Stimulated activated CD4-positive, alpha-beta T cell treated with anti-CD3 and anti-CD28 coated beads, Interleukin-2, amount 100 ng/mL, for 24 hours (primary cell): ENCODE data around the gene GALNT11.

Experiments used
- DNase-seq, 2 donors: peaks; one replicate each; pipeline ENCODE4 v3.0.0-alpha.2; 2020

Gene GALNT11

GRCh38 chr7:152120776-152121175 lies 95.3 kb downstream of the GALNT11 start:
- no peak for DNase-seq

DNA sequence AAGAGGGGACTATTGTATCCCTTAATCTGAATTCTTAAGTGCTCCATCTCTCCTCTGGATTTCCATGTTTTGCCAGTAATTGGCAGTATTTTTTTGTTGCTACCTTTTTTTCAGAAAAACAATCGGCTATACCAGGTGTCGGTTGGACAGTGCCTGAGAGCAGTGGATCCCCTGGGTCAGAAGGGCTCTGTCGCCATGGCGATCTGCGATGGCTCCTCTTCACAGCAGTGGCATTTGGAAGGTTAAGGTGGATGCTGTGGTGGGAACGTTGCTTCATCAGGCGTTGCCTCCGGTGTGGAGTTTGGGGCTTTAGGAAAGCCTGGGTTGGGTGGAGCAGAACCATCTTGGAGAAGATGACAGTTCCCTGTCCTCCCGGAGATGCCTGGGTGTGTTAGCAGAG lies 96.0 kb downstream of the GALNT11 start:
- no peak for DNase-seq

GRCh38 chr7:152122540-152122939 lies 97.1 kb downstream of the GALNT11 start:
- DNase-seq, result no peak

DNA sequence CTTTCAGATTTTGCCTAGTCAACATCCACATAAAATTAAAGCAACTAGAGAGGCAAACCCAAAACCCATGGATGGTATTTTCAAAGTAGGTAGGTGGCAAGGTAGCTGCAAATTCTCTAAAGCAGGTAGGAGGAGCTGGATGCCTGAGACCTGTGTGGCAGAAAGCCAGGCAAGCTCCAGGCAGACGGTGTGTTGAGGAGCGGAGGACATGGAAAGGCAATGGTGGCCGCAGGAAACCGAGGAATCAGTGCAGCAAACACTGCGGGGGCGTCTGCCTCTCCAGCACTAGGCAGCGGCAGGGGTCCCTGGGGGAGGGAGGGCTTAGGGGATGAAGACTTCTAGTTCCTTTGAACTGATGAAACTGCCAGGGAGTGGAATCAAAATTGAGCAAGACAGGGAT lies 101.3 kb downstream of the GALNT11 start:
- DNase-seq, result no peak

DNA sequence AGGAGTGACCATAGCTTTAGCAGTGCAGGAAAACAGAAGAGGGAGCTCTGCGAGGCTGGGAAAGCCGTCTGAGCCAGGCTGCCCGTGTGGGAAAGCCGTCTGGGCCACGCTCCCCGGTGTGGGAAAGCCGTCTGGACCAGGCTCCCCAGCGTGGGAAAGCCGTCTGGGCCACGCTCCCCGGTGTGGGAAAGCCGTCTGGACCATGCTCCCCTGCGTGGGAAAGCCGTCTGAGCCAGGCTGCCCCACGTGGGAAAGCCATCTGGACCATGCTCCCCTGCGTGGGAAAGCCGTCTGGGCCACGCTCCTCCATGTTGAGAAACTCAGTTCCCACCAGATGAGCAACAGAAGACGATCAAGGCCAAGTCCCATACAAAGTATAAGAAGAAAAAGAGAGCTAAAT lies 101.8 kb downstream of the GALNT11 start:
- no peak for DNase-seq

- no peak for DNase-seq
Measured at GRCh38 chr7:152128252-152128651, 102.8 kb downstream of the GALNT11 start.

DNA sequence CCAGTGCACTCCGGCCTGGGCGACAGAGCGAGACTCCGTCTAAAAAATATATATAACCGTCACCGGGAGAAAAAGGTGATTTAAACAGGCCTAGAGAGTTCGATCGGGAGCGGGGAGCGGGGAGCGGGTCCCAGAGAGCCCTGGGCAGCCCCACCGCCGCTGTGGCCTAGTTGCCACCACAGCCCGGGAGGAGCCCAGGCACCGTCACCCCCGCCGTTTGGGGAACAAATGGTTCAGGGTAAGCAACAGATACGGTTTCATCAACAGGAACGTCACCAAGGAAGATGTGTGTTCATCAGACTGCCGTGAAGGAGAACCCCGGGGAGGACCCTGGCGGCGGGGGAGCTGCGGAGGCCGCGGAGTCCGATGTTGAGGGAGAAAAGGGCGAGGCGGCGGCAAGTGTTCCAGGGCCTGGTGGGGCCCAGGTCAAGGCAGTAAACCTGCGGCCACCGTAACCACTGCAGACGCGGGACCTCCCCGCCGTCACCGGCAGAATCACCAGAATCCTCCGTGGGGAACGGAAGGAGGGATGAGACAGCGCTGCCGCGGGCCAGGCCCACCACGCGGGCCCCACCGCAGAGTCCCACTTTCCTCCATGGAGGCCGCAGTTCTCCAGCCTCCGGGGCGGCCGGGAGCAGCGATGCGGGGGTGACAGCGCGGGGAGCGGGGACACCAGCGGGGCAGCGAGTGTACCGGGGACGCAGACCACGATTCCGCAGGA lies 103.4 kb downstream of the GALNT11 start:
- DNase-seq, result no peak

GRCh38 chr7:152129682-152130081 lies 104.2 kb downstream of the GALNT11 start:
- DNase-seq, result no peak

- no peak for DNase-seq
Measured at GRCh38 chr7:152130658-152131590, 105.5 kb downstream of the GALNT11 start.

DNA sequence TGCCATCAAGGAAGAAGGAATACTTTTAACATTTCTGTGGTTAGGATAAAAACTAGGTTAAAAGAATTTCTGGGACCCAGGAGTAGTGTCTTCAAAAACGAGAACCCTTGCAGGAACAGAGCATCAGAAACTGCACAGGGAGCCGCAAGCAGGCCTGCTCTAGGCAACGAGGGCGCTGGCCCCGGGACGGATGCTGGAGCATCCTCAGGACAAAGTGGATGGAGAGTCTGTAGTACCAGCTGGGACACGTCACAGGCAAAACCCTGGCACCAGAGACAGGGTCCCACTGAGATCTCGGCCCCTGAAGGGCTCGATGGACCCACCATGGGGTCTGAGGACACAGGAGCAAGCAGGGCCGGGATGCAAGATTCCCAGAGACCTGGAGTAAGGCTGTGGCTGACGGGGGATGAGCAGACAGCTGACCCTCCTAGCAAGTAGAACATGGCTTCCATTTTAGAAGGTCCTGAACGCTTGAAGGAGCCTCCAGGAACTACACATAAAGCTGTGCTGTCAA lies 106.6 kb downstream of the GALNT11 start:
- no peak for DNase-seq

GRCh38 chr7:152132812-152133211 lies 107.3 kb downstream of the GALNT11 start:
- DNase-seq, result no peak

GRCh38 chr7:152133804-152134203 lies 108.3 kb downstream of the GALNT11 start:
- DNase-seq, result no peak

GRCh38 chr7:152136686-152137085 lies 111.2 kb downstream of the GALNT11 start:
- no peak for DNase-seq

DNA sequence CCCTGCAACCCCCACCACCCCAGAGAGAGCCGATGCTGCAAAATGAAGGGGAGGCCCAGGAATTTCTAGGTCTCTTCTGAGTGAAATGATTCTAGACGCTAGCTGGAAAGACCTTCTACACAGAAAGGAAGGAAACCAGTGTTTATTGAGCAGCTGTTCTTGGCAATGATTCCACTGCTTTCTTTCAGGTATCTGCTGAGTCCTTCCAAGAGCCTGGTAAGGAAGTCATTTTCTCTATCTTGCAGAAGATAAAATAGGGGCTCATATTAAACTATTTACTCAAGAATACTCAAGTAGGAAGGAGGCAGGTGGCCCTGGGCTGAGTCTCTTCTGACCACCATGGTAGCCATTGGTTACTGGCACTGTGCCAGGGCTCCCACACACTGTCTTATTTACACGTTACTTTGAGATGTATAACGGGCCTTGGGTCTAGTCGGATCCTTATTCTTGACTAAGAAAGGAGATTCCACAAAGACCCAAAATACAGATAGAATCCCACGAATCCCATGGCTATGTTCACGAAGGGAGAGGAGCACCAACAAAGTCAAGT lies 112.1 kb downstream of the GALNT11 start:
- DNase-seq, result no peak

DNA sequence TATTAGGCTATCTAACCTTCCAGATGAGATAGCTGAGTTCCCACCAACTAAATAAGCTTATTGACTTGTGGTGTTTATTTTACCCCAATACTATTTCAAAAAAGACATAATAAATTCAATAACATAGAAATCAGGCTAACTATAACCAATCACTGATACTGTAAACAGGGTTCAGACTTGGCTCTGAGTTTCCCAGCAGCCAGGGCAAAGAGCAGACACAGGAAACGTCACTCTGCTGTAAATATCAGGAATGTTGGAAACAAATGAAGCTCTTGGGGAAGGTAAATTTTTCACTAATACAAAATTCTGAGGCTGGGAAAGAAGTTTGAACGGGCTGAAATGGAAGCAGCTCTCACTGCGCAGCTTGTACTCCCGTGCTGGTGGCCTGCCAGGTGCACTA lies 114.6 kb downstream of the GALNT11 start:
- no peak for DNase-seq

- no peak for DNase-seq
Measured at GRCh38 chr7:152140560-152140959, 115.1 kb downstream of the GALNT11 start.

DNA sequence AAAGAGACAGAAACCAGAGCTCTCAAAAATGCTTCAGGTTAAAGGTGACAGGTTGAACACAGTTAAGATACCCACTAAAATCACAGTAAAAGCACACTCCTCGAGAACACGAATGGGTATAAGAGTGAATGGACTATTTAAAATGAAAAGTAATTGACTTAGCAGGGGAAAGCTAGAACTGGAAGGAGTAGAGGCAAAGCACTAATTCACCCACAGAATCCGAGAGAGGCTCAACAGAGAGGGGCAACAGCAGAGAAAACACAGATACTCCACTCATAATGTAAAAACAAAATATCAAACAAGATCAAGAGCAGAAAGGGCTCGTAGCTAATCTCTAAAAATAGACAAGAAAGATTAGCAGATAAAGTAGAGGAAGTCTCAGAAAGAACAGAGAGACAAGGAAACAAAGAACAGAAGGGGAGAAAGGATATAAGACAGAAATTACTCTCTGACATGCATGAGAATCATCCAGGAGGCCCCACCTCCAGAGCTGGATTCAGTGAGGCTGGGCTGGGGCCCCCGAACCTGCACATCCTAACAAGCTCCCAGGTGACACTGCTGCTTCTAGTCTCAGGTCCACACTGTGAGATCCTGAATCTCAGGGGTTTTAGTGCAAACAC lies 117.6 kb downstream of the GALNT11 start:
- DNase-seq, result no peak

- no peak for DNase-seq
Measured at GRCh38 chr7:152144557-152145245, 119.2 kb downstream of the GALNT11 start.

DNA sequence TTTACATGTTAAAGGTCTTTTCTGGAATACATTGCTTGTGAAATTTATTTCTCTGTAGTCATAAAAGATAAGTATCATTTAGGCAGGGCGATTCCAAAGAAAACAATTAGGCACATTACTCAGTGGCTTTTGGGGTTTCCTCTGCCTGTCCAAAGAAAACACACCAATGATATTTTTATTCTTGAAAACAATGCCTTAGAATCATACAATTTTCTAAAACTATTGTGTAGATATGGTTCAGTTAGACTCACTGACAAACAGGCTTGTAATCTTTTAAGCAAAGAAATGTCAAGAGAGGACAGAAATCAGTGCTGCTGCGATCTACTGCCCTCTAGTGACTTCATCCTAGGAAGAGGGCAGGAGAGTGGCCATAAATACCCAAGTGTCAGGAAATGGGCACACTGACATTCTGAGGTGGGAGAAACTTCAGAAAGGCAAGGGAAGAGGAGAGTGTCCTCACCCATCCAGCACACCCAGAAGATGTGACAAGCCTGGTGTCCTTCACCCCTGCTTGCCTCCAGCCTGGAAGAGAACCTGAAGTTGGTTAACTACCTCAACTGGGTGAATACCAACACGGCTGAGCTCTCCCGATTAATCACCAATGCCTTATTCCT lies 120.5 kb downstream of the GALNT11 start:
- no peak for DNase-seq

DNA sequence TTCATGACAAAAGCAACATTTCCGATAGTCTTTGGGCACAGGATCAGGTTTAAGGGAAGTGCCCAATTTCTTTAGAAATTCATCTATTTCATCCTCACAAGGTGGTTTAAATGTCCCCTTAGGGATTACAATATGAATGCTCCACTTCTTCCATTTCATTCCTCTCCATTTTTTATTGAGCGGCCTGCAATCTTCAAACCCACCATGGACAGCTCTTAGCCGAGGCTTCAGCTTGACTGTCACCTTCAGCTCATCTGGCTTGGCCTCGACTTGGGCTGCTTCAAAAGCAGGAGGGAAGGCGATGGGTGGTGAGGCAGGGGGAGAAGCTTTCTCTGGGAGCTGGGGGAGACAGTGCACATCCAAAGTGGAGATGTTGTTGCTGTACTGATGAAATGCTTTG lies 123.2 kb downstream of the GALNT11 start:
- DNase-seq, result no peak

- no peak for DNase-seq
Measured at GRCh38 chr7:152149363-152149762, 123.9 kb downstream of the GALNT11 start.

DNA sequence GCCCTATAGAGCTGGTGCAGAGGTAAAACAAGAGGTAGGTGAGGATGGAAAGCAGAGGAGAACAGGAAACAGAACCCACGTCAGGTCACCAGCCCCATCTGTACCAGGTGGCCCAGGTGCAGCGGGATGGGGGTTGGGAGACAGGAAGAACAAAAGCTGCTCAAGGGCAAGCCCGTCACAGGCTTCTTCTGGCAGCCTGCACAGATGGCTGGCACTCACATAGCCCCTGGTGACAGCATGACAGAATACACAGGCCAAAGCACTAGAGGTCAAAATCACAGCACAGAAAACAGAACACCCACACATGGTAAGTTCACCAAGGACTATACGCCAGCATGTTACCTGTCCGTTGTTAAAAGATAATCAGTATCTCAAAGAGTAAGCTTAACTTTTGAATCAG lies 126.8 kb downstream of the GALNT11 start:
- DNase-seq, result no peak
